ENCODE measurements around the gene PAIP2. TPM values are rescaled to one million over a fixed set of nuclear protein-coding genes. Genes with fewer than 3 reads are reported as not detected.

Gene PAIP2
- total RNA-seq, 2 experiments from 2014 or later: 64.3 to 97.8 TPM

GRCh38 chr5:139390639-139391569 is 49.2 kb downstream of the PAIP2 start:
- intact Hi-C loops (cut with micrococcal nuclease; ENCODE audit: unreplicated experiment): loop anchor here (5.0 kb wide), 2 partner anchors 114 to 814 kb away; partner anchors contain the start of gene HSPA9
- H3K4me2 ChIP-seq (ENCODE audit: low read length): peak overlapping the region; percentile 99
- H3K27ac ChIP-seq (ENCODE audit: low read depth, low read length, poor library complexity, severe bottlenecking): peak overlapping the region; percentile 90
- H3K79me2 ChIP-seq (ENCODE audit: insufficient read depth, low read depth, low read length): peaks cover 66% of the 10 kb centered on the region
- H3K4me1 ChIP-seq (ENCODE audit: insufficient read depth, low read length, poor library complexity, severe bottlenecking): peaks cover 68% of the 10 kb centered on the region
- H2AFZ ChIP-seq (ENCODE audit: low read length): no peak overlapping the region; the same call in 1 of the 2 replicates
- H3K9me2 ChIP-seq (ENCODE audit: insufficient read depth, low read length): no peaks in the 10 kb centered on the region
- no peaks in the 10 kb centered on the region for H3K9me3 ChIP-seq (ENCODE audit: low read length)
- no TSS peak for BruUV-seq (replicated peaks)
- H3K36me3 ChIP-seq (ENCODE audit: insufficient read depth, low read length): peaks cover 55% of the 10 kb centered on the region
- no peak for DNase-seq (ENCODE audit: low spot score)
- TF ChIP-seq EZH2phosphoT487 (IDR thresholded peaks at IDR 0.05; ENCODE audit: borderline replicate concordance, low read depth, low read length): no peak
- TF ChIP-seq CTCF (conservative IDR thresholded peaks at IDR 0.05; ENCODE audit: low read length): no peak
- POLR2A ChIA-PET: interaction anchor here (0.5 to 1.6 kb wide), 11 partner anchors 8 to 261 kb away, joined by 3 to 7 read pairs (median 4); partner anchors contain the start of genes PAIP2, SIL1 and SLC23A1
- CTCF ChIA-PET (ENCODE audit: unreplicated experiment): interaction anchor here (0.7 to 2.2 kb wide), 6 partner anchors 12 to 175 kb away, joined by 3 to 12 read pairs (median 4); partner anchors contain the start of genes PAIP2 and SPATA24
- peaks cover 7% of the 10 kb centered on the region; the same call in 1 of the 2 replicates for H4K20me1 ChIP-seq (ENCODE audit: insufficient read depth, low read length)
- peak overlapping the region; percentile 79 for H3K4me3 ChIP-seq (ENCODE audit: low read depth, low read length, poor library complexity, severe bottlenecking)

- Histone ChIP-seq H4K20me1 (ENCODE audit: insufficient read depth, low read length) (peaks cover 1% of the 10 kb centered on the region; the same call in 1 of the 2 replicates), H3K4me2 (ENCODE audit: low read length) (peak overlapping the region; percentile 99), H3K27ac (ENCODE audit: low read depth, low read length, poor library complexity, severe bottlenecking) (peak overlapping the region; percentile 90), H3K4me3 (ENCODE audit: low read depth, low read length, poor library complexity, severe bottlenecking) (peak overlapping the region; percentile 79), H3K36me3 (ENCODE audit: insufficient read depth, low read length) (peaks cover 55% of the 10 kb centered on the region), H3K9me3 (ENCODE audit: low read length) (no peaks in the 10 kb centered on the region), H3K9me2 (ENCODE audit: insufficient read depth, low read length) (no peaks in the 10 kb centered on the region), H2AFZ (ENCODE audit: low read length) (peak overlapping the region; percentile 5; the same call in 1 of the 2 replicates), H3K4me1 (ENCODE audit: insufficient read depth, low read length, poor library complexity, severe bottlenecking) (peaks cover 68% of the 10 kb centered on the region), H3K79me2 (ENCODE audit: insufficient read depth, low read depth, low read length) (peaks cover 58% of the 10 kb centered on the region)
- TF ChIP-seq EZH2phosphoT487 (IDR thresholded peaks at IDR 0.05; ENCODE audit: borderline replicate concordance, low read depth, low read length): no peak
- TF ChIP-seq CTCF (conservative IDR thresholded peaks at IDR 0.05; ENCODE audit: low read length): no peak
- ChIA-PET CTCF (ENCODE audit: unreplicated experiment) (interaction anchor here (0.7 to 2.2 kb wide), 4 partner anchors 11 to 170 kb away, joined by 3 to 12 read pairs (median 4); partner anchors contain the start of genes PAIP2 and SPATA24), POLR2A (interaction anchor here (0.6 to 1.6 kb wide), 10 partner anchors 9 to 260 kb away, joined by 3 to 7 read pairs (median 4); partner anchors contain the start of genes SIL1 and SLC23A1)
- no TSS peak for BruUV-seq (replicated peaks)
- intact Hi-C loops (cut with micrococcal nuclease; ENCODE audit: unreplicated experiment): loop anchor here (1.0 to 5.0 kb wide), 6 partner anchors 8 to 814 kb away; partner anchors contain the start of genes HSPA9, PAIP2 and SLC23A1
- DNase-seq (ENCODE audit: low spot score): peak; percentile 76
These were observed 50.1 kb downstream of the PAIP2 start for GRCh38 chr5:139391570-139392323.
